HCT116 (cell line): ENCODE measurements around the gene BTF3. TPM values are rescaled to one million over a fixed set of nuclear protein-coding genes. Genes with fewer than 3 reads are reported as not detected.

Experiments
- ATAC-seq: fragments of 200-7000 bp; cut with Tn5 transposase; 2 replicates; pipeline ENCODE4 v1.9.1; 2020; ENCODE audit warnings: mild to moderate bottlenecking, moderate library complexity
- BruUV-seq: library from RNA; stranded (reverse); fragments of 400-500 nt; replicated peaks from 2 replicates; lab custom pipeline; 2021; lab: Mats Ljungman, UMichigan
- CTCF ChIA-PET: fragments of 300-600 bp; sonication (Branson Sonifier 250); formaldehyde crosslinking; loops from one replicate; lab custom pipeline; 2021; ENCODE audit warnings: antibody characterized with exemption; lab: Charles Lee
- POLR2A ChIA-PET: fragments of 300-600, 350-600 bp; sonication (Branson Sonifier 250); formaldehyde crosslinking; loops from one replicate; lab custom pipeline; 2021; ENCODE audit warnings: antibody characterized with exemption; lab: Charles Lee
- RAD21 ChIA-PET, 2 experiments: fragments of 300-600 bp; sonication (Branson Sonifier 250); formaldehyde crosslinking; loops; one replicate each; lab custom pipeline; 2023; ENCODE audit warnings: low total read pairs in 2 of 2; ENCODE audit not compliant: uncharacterized antibody in 2 of 2, unreplicated experiment in 2 of 2, low non-redundant PET in 1 of 2; lab: Charles Lee
- DNase-seq: peaks from one replicate; pipeline ENCODE4 v3.0.0-alpha.2; 2010; ENCODE audit warnings: low read depth, low spot score
- H2AFZ ChIP-seq: fragments of 200-600 bp; shearing (Covaris generic), sonication (generic); 2 replicates; pipeline ENCODE4 v1.6.1; 2017; ENCODE audit warnings: low read depth, mixed run types, mixed read lengths, antibody characterized with exemption, low read length; ENCODE audit not compliant: poor library complexity, severe bottlenecking
- H3K27ac ChIP-seq: 2 replicates; pipeline ENCODE4 v1.5.1; 2012; ENCODE audit warnings: low read depth, low read length
- H3K27me3 ChIP-seq: fragments of 200-600 bp; sonication (generic); 2 replicates; pipeline ENCODE4 v1.6.1; 2016; ENCODE audit warnings: mixed run types, low read length, mixed read lengths; ENCODE audit not compliant: insufficient read depth
- H3K36me3 ChIP-seq, 2 experiments: fragments of 200-500 bp in 1 of 2; fragments of 200-600 bp in 1 of 2; sonication (Bioruptor generic) in 1 of 2; sonication (generic) in 1 of 2; 2 replicates each; pipeline versions ENCODE4 v1.5.1 to v1.6.1; 2014 to 2016; ENCODE audit warnings: low read length in 2 of 2, inconsistent platforms in 1 of 2, mixed read lengths in 1 of 2, mixed run types in 1 of 2; ENCODE audit not compliant: insufficient read depth in 2 of 2, control insufficient read depth in 1 of 2
- H3K4me1 ChIP-seq, 2 experiments: fragments of 200-600 bp in 1 of 2; sonication (generic) in 1 of 2; 2 replicates each; pipeline versions ENCODE4 v1.5.1 to v1.6.1; 2012 to 2017; ENCODE audit warnings: low read length in 2 of 2, inconsistent platforms in 1 of 2, mild to moderate bottlenecking in 1 of 2, mixed read lengths in 1 of 2, mixed run types in 1 of 2, moderate library complexity in 1 of 2; ENCODE audit not compliant: insufficient read depth in 2 of 2, control insufficient read depth in 1 of 2
- H3K4me2 ChIP-seq: fragments of 200-600 bp; sonication (generic); 2 replicates; pipeline ENCODE4 v1.6.1; 2017; ENCODE audit warnings: mixed run types, low read length, mixed read lengths
- H3K4me3 ChIP-seq, 2 experiments: fragments of 200-600 bp in 1 of 2; sonication (generic) in 1 of 2; replicated peaks in 1 of 2; 2 replicates each; pipeline ENCODE4 v1.5.1; 2011 to 2016; ENCODE audit warnings: low read length in 2 of 2, control low read depth in 1 of 2, low read depth in 1 of 2, mild to moderate bottlenecking in 1 of 2, mixed read lengths in 1 of 2, mixed run types in 1 of 2
- H3K79me2 ChIP-seq: fragments of 200-600 bp; sonication (generic); 2 replicates; pipeline ENCODE4 v1.6.1; 2017; ENCODE audit warnings: mild to moderate bottlenecking, mixed run types, low read length, moderate library complexity, mixed read lengths; ENCODE audit not compliant: insufficient read depth
- H3K9ac ChIP-seq: fragments of 200-600 bp; sonication (generic); 2 replicates; pipeline ENCODE4 v1.6.1; 2016; ENCODE audit warnings: low read length, mixed read lengths
- H3K9me2 ChIP-seq: fragments of 200-600 bp; sonication (generic), shearing (Covaris generic); 2 replicates; pipeline ENCODE4 v1.6.1; 2017; ENCODE audit warnings: mixed run types, mild to moderate bottlenecking, moderate library complexity; ENCODE audit not compliant: insufficient read depth
- H3K9me3 ChIP-seq, 2 experiments: fragments of 200-500 bp in 1 of 2; fragments of 200-600 bp in 1 of 2; sonication (Bioruptor generic) in 1 of 2; sonication (generic) in 1 of 2; 2 replicates each; pipeline ENCODE4 v1.6.1; 2014 to 2017; ENCODE audit warnings: low read length in 2 of 2, mixed read lengths in 2 of 2, inconsistent platforms in 1 of 2, low read depth in 1 of 2, mild to moderate bottlenecking in 1 of 2, mixed run types in 1 of 2, moderate library complexity in 1 of 2; ENCODE audit not compliant: control insufficient read depth in 1 of 2, insufficient read depth in 1 of 2
- H4K20me1 ChIP-seq: fragments of 200-600 bp; sonication (generic), shearing (Covaris generic); 2 replicates; pipeline ENCODE4 v1.6.1; 2017; ENCODE audit warnings: mixed run types, mild to moderate bottlenecking, moderate library complexity; ENCODE audit not compliant: insufficient read depth
- ATF3 ChIP-seq: IDR thresholded peaks from 2 replicates; pipeline ENCODE4 v1.6.1; 2012
- CTCF ChIP-seq, 3 experiments: fragments of 200-600 bp in 1 of 3; sonication (generic) in 1 of 3; IDR thresholded peaks in 2 of 3; conservative IDR thresholded peaks in 1 of 3; 2 replicates each; pipeline ENCODE4 v1.5.1; 2012 to 2017; ENCODE audit warnings: low read depth in 2 of 3, low read length in 2 of 3, antibody characterized with exemption in 1 of 3, borderline replicate concordance in 1 of 3, control low read depth in 1 of 3, mild to moderate bottlenecking in 1 of 3, mixed read lengths in 1 of 3, mixed run types in 1 of 3, moderate library complexity in 1 of 3; ENCODE audit not compliant: insufficient read depth in 1 of 3
- MAX ChIP-seq: IDR thresholded peaks from 2 replicates; pipeline ENCODE4 v1.6.1; 2012
- POLR2AphosphoS5 ChIP-seq: IDR thresholded peaks from 2 replicates; pipeline ENCODE4 v1.6.1; 2011; ENCODE audit warnings: mild to moderate bottlenecking, low read depth, low read length, moderate library complexity
- RAD21 ChIP-seq: IDR thresholded peaks from 2 replicates; pipeline ENCODE4 v1.6.1; 2012; ENCODE audit warnings: low read depth, mild to moderate bottlenecking
- ZBTB33 ChIP-seq: IDR thresholded peaks from 2 replicates; pipeline ENCODE4 v1.6.1; 2011; ENCODE audit warnings: mild to moderate bottlenecking, low read length, moderate library complexity; ENCODE audit not compliant: insufficient replicate concordance; ENCODE audit errors: extremely low read depth
- ZFX ChIP-seq: fragments of 450-650 bp; IDR thresholded peaks from 2 replicates; pipeline ENCODE4 v1.6.1; 2017
- intact Hi-C: fragments of 100-400 bp; cut with micrococcal nuclease; formaldehyde crosslinking; loops from 2 replicates; pipeline ENCODE4 v1.10.0; 2022
- total RNA-seq: library from RNA; stranded (reverse); gene quantifications from one replicate; pipeline ENCODE4 v1.2.1, GENCODE V29; 2021; ENCODE audit not compliant: unreplicated experiment

The BTF3 gene
- total RNA-seq, 1 experiment from 2014 or later: 868 TPM

- TF ChIP-seq POLR2AphosphoS5: peak; percentile 43
- no peak for TF ChIP-seq ATF3
- TF ChIP-seq MAX: peak; percentile 66
- no peak for TF ChIP-seq ZBTB33
- TF ChIP-seq CTCF (IDR thresholded peaks at IDR 0.05 in 2 of 3, conservative IDR thresholded peaks at IDR 0.05 in 1 of 3; ENCODE audit: borderline replicate concordance in 1 of 3, insufficient read depth in 1 of 3, low read depth in 2 of 3, low read length in 2 of 3): peak; percentile 73 to 84 (median 73)
- TF ChIP-seq ZFX: peak; percentile 60
- peak; percentile 90 for TF ChIP-seq RAD21
- H3K79me2 ChIP-seq: peaks cover 4% of the 10 kb centered on the region
- H2AFZ ChIP-seq: peak overlapping the region; percentile 62
- H3K9ac ChIP-seq: peak overlapping the region; percentile 61
- H3K27ac ChIP-seq: no peak overlapping the region
- peak overlapping the region; percentile 79 for H3K4me2 ChIP-seq
- CTCF ChIA-PET: interaction anchor here (0.8 to 1.4 kb wide), 17 partner anchors 10 to 530 kb away, joined by 3 to 22 read pairs (median 4); no protein-coding TSS in a partner anchor
- H3K27me3 ChIP-seq: no peaks in the 10 kb centered on the region
- intact Hi-C loops: loop anchor here (2.0 to 10.0 kb wide), 4 partner anchors 314 to 531 kb away; partner anchors contain the start of gene FCHO2
- no peaks in the 10 kb centered on the region for H3K9me3 ChIP-seq
- no peaks in the 10 kb centered on the region for H3K36me3 ChIP-seq
- peak overlapping the region; percentile 37 to 52 for H3K4me3 ChIP-seq
- ATAC-seq (peak; percentile 40), DNase-seq (no peak)
- H3K4me1 ChIP-seq: peaks cover 4 to 29% of the 10 kb centered on the region in 2 experiments; a peak in 3 of 4 replicates
- RAD21 ChIA-PET: interaction anchor here in 1 of 2 experiments (0.7 to 1.3 kb wide), 3 partner anchors 209 to 235 kb away, joined by 3 to 9 read pairs (median 4); no protein-coding TSS in a partner anchor
- no TSS peak for BruUV-seq
- H3K9me2 ChIP-seq: no peaks in the 10 kb centered on the region
- POLR2A ChIA-PET: interaction anchor here (1.2 to 1.4 kb wide), 2 partner anchors 233 to 235 kb away, joined by 4 read pairs; no protein-coding TSS in a partner anchor
- no peaks in the 10 kb centered on the region for H4K20me1 ChIP-seq
Observed at GRCh38 chr5:73451224-73452130, 46.8 kb upstream of the BTF3 start.
